ENCODE measurements around the gene CLDND2. TPM values are rescaled to one million over a fixed set of nuclear protein-coding genes. Genes with fewer than 3 reads are reported as not detected.

The CLDND2 gene
- total RNA-seq, 3 donors from 2014 or later = 1.3 to 2.1 (median 1.3) TPM

DNA sequence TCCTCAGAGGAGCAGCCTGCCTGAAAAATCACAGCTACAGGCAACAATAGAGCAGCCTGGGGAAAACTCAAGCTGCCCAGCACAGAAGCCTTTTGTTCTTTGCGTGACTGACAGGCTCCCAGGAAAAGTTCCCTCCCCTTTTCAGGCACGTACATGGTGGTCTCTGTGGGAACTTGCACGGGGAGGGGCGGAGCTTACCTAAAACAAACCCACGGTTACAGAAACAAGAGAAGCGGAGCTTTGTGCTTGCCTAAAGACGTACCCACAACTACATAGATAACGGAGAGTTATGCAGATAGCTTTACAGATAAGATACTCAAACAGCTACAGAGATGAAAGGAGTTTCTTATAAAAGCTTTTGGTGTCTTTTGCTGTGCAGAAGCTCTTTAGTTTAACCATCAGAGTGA lies 14.1 kb downstream of the CLDND2 start:
- no peaks in the 10 kb centered on the region for H3K36me3 ChIP-seq (ENCODE audit: low read depth)
- intact Hi-C loops (cut with DNase I, micrococcal nuclease) = no loop called here
- no peaks in the 10 kb centered on the region for H3K4me1 ChIP-seq (ENCODE audit: low read depth)
- no peaks in the 10 kb centered on the region for H3K9me3 ChIP-seq
- TF ChIP-seq, protein P1, sequence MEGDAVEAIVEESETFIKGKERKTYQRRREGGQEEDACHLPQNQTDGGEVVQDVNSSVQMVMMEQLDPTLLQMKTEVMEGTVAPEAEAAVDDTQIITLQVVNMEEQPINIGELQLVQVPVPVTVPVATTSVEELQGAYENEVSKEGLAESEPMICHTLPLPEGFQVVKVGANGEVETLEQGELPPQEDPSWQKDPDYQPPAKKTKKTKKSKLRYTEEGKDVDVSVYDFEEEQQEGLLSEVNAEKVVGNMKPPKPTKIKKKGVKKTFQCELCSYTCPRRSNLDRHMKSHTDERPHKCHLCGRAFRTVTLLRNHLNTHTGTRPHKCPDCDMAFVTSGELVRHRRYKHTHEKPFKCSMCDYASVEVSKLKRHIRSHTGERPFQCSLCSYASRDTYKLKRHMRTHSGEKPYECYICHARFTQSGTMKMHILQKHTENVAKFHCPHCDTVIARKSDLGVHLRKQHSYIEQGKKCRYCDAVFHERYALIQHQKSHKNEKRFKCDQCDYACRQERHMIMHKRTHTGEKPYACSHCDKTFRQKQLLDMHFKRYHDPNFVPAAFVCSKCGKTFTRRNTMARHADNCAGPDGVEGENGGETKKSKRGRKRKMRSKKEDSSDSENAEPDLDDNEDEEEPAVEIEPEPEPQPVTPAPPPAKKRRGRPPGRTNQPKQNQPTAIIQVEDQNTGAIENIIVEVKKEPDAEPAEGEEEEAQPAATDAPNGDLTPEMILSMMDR (IDR thresholded peaks at IDR 0.05) = no peak
- DNase-seq = no peak
- no peak for ATAC-seq
- H3K4me3 ChIP-seq = no peak overlapping the region

DNA sequence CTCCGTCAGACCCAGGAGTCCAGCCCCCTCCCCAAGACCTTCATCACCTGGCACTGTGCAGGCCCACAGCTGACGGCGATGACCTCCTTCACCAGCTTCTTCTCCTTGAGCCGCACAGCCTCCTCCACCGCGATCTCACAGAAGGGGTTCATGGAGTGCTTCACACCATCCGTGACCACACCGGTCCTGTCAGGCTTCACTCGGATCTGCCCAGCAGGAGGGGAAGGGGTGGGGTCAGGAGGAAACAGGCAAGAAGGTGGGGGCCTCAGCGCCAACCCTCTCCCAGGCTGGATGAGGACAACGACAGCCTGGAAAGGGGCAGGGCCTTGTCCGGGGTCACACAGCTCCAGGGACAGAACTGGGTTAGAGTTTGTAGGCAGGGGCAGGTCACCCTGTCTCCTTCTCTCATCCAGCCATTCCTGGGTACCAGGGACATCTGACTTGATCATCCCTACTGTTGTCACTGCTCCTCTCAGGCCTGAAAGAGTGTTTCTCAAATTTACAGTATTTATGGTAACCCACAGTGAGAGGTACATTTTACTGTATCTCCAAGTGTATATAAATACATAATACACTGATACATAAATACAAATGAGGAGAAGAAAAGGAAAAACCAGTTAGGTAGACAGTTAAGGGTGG lies 14.6 kb downstream of the CLDND2 start:
- intact Hi-C loops (cut with DNase I, micrococcal nuclease) = no loop called here
- Histone ChIP-seq H3K4me3 (no peak overlapping the region), H3K36me3 (ENCODE audit: low read depth) (no peaks in the 10 kb centered on the region), H3K9me3 (no peaks in the 10 kb centered on the region), H3K4me1 (ENCODE audit: low read depth) (no peaks in the 10 kb centered on the region)
- TF ChIP-seq, protein P1 (IDR thresholded peaks at IDR 0.05) = no peak
- peak in 1 of 3 donors; percentile 45 for DNase-seq
- ATAC-seq = no peak

DNA sequence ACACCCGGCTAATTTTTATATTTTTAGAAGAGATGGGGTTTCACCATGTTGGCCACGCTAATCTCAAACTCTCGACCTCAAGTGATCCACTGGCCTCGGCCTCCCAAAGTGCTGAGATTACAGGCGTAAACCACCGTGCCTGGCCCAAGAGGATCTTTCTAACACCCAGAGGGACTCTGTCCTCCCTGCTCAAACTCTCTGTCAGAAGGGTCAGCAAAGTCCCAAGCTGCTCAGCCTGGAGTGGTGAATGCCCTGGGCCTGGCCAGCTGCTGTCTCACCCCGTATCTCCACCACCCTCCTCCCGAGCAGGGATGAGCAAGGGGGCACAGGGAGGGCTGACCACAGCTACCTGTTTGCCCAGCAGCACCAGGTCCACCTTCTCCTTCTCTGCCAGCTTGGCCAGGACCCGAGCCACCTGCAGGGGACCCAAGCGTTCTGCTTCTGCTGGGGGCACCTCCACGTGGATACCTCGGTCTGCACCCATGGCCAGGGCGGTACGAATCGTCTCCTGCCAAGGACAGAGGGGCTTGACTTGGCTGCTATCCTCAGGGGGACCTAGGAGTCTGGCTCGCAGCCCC lies 15.9 kb downstream of the CLDND2 start:
- no peaks in the 10 kb centered on the region for H3K9me3 ChIP-seq
- H3K4me3 ChIP-seq = no peak overlapping the region
- ATAC-seq = no peak
- DNase-seq = peak in 1 of 3 donors; percentile 34
- H3K36me3 ChIP-seq (ENCODE audit: low read depth) = peaks cover 4% of the 10 kb centered on the region
- TF ChIP-seq, protein P1 (IDR thresholded peaks at IDR 0.05) = no peak
- intact Hi-C loops (cut with DNase I, micrococcal nuclease) = no loop called here
- no peaks in the 10 kb centered on the region for H3K4me1 ChIP-seq (ENCODE audit: low read depth)

DNA sequence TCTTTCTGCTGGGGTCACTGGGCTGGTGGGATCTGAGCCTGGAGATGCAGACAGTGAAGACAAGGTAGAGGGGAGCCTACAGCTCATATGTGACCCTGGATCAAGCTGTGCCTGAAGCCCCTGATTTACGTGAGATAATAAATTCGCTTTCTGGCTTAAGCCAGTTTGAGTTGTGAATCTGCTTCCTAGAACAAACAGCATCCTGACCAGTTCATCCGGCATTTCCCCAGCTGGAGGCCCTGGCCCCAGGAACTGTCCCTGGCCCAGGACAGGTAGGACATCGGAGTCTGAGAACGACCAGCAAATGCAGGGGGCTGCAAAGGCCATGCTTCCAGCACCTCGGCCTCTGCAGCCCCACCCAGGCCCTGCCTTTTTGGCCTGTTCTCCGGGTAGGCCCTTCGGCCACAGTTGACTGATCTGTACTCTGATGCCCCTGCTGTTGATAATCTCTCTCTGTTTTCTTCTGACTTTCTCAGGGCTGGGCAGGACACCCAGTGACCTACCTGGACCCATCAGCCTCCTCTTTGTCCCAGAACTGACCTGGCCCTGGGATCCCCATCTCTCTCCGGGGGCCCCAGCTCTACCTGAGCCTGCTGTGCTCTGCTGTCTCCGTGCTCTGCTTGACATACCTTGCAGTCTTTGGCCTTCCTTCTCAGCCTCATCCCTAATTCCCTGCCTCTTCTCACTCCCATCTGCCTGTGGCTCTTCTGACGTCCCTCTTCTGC lies 17.4 kb downstream of the CLDND2 start:
- Histone ChIP-seq H3K36me3 (ENCODE audit: low read depth) (peaks cover 4% of the 10 kb centered on the region), H3K4me3 (no peak overlapping the region), H3K9me3 (no peaks in the 10 kb centered on the region), H3K4me1 (ENCODE audit: low read depth) (no peaks in the 10 kb centered on the region)
- ATAC-seq (no peak), DNase-seq (peak in 1 of 3 donors; percentile 22)
- TF ChIP-seq, protein P1 (IDR thresholded peaks at IDR 0.05) = no peak
- intact Hi-C loops (cut with DNase I, micrococcal nuclease) = no loop called here

DNA sequence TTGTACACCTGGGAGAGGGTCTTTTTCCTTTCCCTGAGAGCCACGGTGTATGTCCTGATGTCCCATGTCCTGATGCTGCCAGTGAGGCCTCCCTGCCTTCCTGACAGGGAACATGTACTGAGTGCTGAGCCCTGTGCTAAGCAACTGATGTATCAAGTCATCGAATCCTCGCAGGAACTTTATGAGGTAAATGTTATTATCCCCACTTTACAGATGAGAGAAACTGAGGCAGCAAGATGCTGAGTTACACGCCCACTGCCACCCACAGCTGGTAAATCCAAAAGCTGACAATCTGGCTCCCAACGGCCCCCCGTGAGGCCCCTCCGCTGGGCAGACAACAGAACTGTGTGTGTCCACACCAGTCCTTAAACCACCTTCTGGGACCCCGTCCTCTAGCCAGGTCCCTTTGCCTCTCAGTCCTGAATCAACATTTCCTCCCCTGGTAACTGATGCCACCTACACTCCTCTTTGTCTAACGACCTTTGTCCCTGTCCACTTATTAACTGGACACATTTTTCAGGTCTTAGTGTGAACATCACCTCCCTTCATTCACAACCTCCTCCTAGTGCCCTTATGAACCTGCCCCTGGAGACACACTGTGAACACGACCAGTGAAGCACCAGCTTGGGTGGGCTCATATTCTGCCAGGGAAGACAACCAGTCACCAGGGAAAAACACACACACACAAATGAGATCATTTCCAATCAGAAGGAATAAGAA lies 21.4 kb downstream of the CLDND2 start:
- Histone ChIP-seq H3K4me1 (ENCODE audit: low read depth) (no peaks in the 10 kb centered on the region), H3K36me3 (ENCODE audit: low read depth) (peaks cover 4% of the 10 kb centered on the region), H3K4me3 (no peak overlapping the region), H3K9me3 (no peaks in the 10 kb centered on the region)
- DNase-seq (peak in 1 of 3 donors; percentile 4), ATAC-seq (peak; percentile 23)
- intact Hi-C loops (cut with DNase I, micrococcal nuclease) = no loop called here
- TF ChIP-seq, protein P1 (IDR thresholded peaks at IDR 0.05) = no peak

Data from mucosa of descending colon (tissue), 3 donors.